VCaP (cell line): Measurements from ENCODE around the gene NEK2.
A peak's percentile ranks its signal among the peaks of the same experiment; 100 is the strongest.

Experiments
- H3K27ac ChIP-seq: fragments of 450-650 bp; 2 replicates; pipeline ENCODE4 v1.5.1; 2017
- TF ChIP-seq, protein P1 (sequence below): fragments of 450-650 bp; conservative IDR thresholded peaks from 2 replicates; pipeline ENCODE4 v1.5.1; 2017; ENCODE audit warnings: mild to moderate bottlenecking, moderate library complexity

Gene NEK2

DNA sequence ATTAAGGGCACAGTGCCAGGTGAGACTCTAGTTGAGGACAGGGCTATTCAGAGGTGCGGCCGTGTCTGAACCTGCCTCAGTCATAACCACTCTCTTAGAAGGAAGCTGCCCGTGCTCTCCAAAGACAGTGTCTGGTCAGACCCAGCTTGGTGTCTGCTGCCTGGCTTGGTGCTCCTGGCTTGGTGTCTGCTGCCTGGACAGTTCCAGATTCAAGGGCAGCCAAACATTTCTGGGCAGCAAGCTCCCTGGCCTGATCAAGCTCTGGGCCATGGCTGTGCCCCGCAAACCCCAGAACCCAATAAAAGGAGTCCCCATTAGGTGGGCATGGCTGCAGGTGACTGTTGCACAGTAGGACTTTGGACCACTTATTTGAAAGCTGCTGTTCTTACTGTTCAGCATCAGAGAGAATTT is 27.7 kb downstream of the NEK2 start:
- TF ChIP-seq, protein P1, sequence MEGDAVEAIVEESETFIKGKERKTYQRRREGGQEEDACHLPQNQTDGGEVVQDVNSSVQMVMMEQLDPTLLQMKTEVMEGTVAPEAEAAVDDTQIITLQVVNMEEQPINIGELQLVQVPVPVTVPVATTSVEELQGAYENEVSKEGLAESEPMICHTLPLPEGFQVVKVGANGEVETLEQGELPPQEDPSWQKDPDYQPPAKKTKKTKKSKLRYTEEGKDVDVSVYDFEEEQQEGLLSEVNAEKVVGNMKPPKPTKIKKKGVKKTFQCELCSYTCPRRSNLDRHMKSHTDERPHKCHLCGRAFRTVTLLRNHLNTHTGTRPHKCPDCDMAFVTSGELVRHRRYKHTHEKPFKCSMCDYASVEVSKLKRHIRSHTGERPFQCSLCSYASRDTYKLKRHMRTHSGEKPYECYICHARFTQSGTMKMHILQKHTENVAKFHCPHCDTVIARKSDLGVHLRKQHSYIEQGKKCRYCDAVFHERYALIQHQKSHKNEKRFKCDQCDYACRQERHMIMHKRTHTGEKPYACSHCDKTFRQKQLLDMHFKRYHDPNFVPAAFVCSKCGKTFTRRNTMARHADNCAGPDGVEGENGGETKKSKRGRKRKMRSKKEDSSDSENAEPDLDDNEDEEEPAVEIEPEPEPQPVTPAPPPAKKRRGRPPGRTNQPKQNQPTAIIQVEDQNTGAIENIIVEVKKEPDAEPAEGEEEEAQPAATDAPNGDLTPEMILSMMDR, result no peak
- H3K27ac ChIP-seq, result no peak overlapping the region

DNA sequence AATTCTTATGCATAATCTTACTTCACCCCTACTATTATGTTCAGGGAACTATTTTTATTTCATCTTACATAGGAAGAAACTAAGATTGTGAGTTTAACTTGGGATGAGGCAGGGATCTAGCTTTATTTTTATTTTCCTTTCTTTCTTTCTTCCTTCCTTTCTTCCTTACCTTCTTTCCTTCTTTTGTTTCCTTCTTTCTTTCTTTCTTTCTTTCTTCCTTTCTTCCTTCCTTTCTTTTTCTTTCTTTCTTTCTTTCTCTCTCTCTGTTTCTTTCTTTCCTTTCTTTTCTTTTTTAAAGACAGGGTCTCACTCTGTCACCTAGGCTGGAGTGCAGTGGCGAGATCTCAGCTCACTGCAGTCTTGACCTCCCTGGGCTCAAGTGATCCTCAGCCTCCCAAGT is 28.9 kb downstream of the NEK2 start:
- H3K27ac ChIP-seq, result no peak overlapping the region
- TF ChIP-seq, protein P1, result no peak

DNA sequence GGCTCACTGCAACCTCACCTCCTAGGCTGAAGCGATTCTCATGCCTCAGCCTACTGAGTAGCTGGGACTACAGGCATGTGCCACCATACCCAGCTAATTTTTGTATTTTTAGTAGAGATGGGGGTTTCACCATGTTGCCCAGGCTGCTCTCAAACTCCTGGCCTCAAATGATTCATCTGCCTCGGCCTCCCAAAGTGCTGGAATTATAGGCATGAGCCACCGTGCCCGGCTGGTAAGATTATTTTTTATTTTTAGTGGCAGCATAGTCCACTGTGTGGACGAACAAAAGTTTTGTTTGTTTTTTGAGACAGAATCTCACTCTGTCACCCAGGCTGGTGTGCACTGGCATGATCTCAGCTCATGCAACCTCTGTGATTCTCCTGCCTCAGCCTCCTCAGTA is 29.8 kb downstream of the NEK2 start:
- peak overlapping the region; percentile 83; the same call in 1 of the 2 replicates for H3K27ac ChIP-seq

DNA sequence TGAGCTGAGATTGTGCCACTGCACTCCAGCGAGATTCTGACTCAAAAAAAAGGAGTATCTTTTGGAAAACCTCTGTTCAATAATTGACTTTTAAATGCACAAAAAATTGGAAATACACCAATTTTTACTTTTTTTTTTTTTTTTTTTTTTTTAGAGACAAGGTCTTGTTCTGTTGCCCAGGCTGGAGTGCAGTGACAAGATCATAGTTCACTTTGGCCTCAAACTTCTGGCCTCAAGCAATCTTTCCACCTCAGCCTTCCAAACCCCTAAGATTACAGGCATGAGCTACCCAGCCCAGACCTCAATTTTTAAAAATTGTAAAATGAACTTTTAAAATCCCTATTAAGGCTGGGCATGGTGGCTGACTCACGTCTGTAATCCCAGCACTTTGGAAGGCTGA is 30.8 kb downstream of the NEK2 start:
- H3K27ac ChIP-seq, result peak overlapping the region; percentile 83
- TF ChIP-seq, protein P1, result no peak

DNA sequence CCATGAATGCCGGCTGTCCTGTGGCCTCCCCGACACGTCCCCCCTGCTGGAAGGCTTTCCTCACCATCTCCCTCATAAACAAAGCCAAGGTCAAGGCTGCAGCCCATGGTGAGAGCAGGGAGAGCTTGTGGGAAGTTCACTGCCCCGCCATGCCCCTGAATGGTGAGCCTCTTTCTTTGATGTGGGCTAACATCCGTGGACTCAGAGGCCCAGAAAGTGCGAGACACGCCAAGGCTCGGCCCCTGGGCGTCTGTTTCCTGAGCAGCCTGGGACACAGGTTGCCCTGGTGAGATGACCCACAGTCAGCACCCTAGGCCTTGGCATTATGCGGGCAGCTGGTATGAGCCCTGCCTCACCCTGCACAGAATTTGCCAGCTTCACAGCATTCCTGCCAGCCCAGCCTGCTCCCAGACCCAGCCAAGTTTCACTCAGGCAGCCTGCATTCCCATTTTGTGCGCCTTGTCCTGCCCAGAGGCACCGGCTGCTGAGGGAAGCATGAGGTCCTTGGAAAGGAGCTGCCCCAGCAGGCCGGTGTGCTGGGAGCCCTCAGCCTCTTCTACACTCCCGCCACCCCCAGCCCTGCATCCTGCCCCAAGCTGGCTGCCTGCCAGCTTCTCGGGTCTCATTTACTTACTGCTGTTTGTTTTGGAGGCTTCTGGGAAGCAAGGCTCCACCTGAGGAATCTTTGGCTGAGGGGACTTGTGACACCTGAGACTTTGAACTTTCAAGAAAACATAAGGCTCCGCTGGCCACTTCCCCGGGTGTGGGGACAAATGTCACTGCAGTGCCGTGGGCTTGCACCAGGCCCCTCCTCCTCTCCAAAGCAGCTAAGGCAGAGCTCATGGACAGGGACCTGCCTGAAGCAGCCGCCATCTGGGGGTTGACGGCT is 31.9 kb downstream of the NEK2 start:
- peak overlapping the region; percentile 83 for H3K27ac ChIP-seq
- TF ChIP-seq, protein P1, result 0 out of 2 replicates have a peak, but pooled peaks have one; percentile 11

DNA sequence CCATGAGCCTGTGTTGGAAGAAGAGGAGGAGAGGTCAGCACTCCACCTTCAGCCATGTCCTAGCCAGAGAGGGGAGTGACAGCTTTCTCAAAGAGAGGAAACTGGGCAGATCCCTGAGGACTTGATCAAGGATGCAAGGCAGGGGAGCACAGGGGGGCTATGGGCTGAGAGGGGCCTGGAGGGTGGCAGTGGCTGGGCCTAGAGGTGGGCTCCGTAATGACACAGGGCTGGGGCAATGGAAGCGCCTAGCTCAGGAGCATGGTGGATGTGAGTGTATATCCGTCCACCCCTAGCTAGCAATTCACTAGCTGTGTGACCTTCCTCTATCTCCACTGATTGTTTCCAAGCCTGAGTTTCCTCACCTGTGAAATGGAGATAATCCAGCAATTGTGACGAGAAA is 32.6 kb downstream of the NEK2 start:
- TF ChIP-seq, protein P1, result no peak
- H3K27ac ChIP-seq, result peak overlapping the region; percentile 83

DNA sequence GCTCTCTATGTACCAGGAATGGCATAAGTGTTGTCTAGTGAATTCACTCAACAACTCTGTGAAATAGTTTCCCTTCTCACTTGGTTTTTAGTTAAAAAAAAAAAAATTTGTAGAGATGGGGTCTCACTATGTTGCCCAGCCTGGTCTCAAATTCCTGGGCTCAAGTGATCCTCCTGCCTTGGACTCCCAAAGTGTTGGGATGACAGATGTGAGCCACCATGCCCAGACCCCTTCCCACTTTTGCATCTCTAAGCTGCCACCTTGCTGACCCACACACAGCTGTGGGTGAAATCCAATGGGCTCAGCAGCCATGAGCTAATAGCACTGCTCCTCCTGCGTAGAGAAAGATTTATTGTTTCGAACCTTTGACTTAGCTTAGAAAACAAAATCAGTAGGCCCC is 33.5 kb downstream of the NEK2 start:
- TF ChIP-seq, protein P1, result no peak
- no peak overlapping the region for H3K27ac ChIP-seq
